ENCODE measurements around the gene BNIPL. TPM values are rescaled to one million over a fixed set of nuclear protein-coding genes. Genes with fewer than 3 reads are reported as not detected.

BNIPL gene
- total RNA-seq, 1 donor from 2014 or later, result not detected

DNA sequence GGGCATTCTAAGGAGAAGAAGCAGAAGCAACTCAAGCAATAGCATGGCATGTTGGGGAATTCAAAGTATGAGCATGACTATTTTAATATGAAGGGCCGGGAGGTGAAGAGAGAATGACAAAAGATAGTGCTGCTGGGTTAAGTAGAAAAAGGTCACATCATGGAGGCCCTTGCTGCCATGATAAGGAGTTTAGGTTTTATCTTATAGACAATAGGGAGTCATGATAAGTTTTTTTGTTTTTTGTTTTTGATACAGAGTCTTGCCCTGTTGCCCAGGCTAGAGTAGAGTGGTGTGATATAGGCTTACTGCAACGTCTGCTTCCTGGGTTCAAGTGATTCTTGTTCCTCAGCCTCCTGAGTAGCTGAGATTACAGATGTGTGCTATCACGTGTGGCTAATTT, 3.1 kb downstream of the BNIPL start:
- Histone ChIP-seq H3K27me3 (no peaks in the 10 kb centered on the region), H3K9me3 (no peaks in the 10 kb centered on the region), H3K27ac (no peak overlapping the region), H3K4me1 (no peaks in the 10 kb centered on the region), H3K36me3 (peaks cover 0 to 11% of the 10 kb centered on the region in 2 donors), H3K4me3 (no peak overlapping the region)
- intact Hi-C loops (cut with DNase I), result no loop called here
- DNase-seq (ENCODE audit: low spot score in 2 of 2), result no peak
- TF ChIP-seq, protein P1, sequence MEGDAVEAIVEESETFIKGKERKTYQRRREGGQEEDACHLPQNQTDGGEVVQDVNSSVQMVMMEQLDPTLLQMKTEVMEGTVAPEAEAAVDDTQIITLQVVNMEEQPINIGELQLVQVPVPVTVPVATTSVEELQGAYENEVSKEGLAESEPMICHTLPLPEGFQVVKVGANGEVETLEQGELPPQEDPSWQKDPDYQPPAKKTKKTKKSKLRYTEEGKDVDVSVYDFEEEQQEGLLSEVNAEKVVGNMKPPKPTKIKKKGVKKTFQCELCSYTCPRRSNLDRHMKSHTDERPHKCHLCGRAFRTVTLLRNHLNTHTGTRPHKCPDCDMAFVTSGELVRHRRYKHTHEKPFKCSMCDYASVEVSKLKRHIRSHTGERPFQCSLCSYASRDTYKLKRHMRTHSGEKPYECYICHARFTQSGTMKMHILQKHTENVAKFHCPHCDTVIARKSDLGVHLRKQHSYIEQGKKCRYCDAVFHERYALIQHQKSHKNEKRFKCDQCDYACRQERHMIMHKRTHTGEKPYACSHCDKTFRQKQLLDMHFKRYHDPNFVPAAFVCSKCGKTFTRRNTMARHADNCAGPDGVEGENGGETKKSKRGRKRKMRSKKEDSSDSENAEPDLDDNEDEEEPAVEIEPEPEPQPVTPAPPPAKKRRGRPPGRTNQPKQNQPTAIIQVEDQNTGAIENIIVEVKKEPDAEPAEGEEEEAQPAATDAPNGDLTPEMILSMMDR (IDR thresholded peaks at IDR 0.05), result no peak

DNA sequence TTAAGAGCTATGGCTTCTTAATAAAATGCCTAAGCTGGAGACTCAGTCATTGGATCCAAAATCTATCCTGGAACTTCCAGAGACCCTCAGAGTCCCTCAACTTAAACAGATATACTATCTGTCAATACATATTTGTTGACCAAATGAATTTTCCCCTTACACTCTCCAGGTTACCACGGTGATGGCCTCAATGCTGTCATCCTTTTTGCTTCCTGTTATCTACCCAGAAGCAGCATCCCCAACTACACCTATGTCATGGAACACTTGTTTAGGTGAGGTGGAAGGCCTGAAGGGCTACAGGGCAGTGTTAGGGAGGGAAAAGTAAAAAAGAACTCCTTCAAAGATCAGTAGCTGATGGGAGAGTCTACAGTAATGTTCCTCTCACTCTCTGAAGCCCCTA, 6.8 kb downstream of the BNIPL start:
- H3K9me3 ChIP-seq, result no peaks in the 10 kb centered on the region
- TF ChIP-seq, protein P1 (IDR thresholded peaks at IDR 0.05), result no peak
- H3K4me3 ChIP-seq, result no peak overlapping the region
- H3K36me3 ChIP-seq, result no peaks in the 10 kb centered on the region
- no peak for DNase-seq (ENCODE audit: low spot score in 2 of 2)
- H3K27me3 ChIP-seq, result no peaks in the 10 kb centered on the region
- no peaks in the 10 kb centered on the region for H3K4me1 ChIP-seq
- no peak overlapping the region for H3K27ac ChIP-seq
- intact Hi-C loops (cut with DNase I), result no loop called here

DNA sequence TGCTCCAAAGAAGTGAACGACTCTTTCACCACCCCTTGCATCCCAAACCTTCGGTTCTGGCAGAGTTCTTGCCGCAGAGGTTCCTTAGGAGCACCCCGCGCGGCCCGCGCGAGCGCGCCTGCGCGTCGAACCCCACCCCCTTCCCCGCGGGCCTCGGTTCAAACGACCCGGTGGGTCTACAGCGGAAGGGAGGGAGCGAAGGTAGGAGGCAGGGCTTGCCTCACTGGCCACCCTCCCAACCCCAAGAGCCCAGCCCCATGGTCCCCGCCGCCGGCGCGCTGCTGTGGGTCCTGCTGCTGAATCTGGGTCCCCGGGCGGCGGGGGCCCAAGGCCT, 11.2 kb downstream of the BNIPL start, which contains the start of gene C1orf56:
C1orf56 (plus strand) TSS at position 161 of the 334 bp plus-strand sequence; CDS start at position 258, 97 bp downstream.
- TF ChIP-seq, protein P1 (IDR thresholded peaks at IDR 0.05), result no peak
- Histone ChIP-seq H3K27ac (peak within 1 kb of the TSS; percentile 76 to 88), H3K36me3 (peaks cover 9 to 11% of the 10 kb centered on the region in 2 donors), H3K4me3 (peak within 1 kb of the TSS; percentile 77 to 79), H3K4me1 (no peaks in the 10 kb centered on the region), H3K27me3 (no peaks in the 10 kb centered on the region), H3K9me3 (no peaks in the 10 kb centered on the region)
- peak in 1 of 2 donors; percentile 81 for DNase-seq (ENCODE audit: low spot score in 2 of 2)
- intact Hi-C loops (cut with DNase I), result no loop called here

DNA sequence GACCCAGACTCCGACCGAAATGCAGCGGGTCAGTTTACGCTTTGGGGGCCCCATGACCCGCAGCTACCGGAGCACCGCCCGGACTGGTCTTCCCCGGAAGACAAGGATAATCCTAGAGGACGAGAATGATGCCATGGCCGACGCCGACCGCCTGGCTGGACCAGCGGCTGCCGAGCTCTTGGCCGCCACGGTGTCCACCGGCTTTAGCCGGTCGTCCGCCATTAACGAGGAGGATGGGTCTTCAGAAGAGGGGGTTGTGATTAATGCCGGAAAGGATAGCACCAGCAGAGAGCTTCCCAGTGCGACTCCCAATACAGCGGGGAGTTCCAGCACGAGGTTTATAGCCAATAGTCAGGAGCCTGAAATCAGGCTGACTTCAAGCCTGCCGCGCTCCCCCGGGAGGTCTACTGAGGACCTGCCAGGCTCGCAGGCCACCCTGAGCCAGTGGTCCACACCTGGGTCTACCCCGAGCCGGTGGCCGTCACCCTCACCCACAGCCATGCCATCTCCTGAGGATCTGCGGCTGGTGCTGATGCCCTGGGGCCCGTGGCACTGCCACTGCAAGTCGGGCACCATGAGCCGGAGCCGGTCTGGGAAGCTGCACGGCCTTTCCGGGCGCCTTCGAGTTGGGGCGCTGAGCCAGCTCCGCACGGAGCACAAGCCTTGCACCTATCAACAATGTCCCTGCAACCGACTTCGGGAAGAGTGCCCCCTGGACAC, 11.7 kb downstream of the BNIPL start:
- Histone ChIP-seq H3K9me3 (no peaks in the 10 kb centered on the region), H3K36me3 (peaks cover 15 to 16% of the 10 kb centered on the region in 2 donors), H3K4me1 (no peaks in the 10 kb centered on the region), H3K27ac (peak overlapping the region; percentile 76 to 88), H3K27me3 (no peaks in the 10 kb centered on the region), H3K4me3 (peak overlapping the region; percentile 77 to 79)
- peak in 1 of 2 donors; percentile 85 for DNase-seq (ENCODE audit: low spot score in 2 of 2)
- intact Hi-C loops (cut with DNase I), result no loop called here
- TF ChIP-seq, protein P1 (IDR thresholded peaks at IDR 0.05), result peak; percentile 50 to 64 (median 54)

DNA sequence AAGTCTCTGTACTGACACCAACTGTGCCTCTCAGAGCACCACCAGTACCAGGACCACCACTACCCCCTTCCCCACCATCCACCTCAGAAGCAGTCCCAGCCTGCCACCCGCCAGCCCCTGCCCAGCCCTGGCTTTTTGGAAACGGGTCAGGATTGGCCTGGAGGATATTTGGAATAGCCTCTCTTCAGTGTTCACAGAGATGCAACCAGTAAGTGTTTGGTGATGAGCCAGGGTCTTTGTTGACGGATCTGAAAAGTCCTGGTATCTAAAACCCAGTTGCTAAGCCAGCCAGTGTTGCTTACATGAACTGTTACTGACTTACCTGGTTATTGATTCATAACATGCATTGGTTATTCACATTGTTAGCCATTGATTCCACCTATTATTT, 12.3 kb downstream of the BNIPL start:
- H3K9me3 ChIP-seq, result no peaks in the 10 kb centered on the region
- TF ChIP-seq, protein P1 (IDR thresholded peaks at IDR 0.05), result no peak
- no peaks in the 10 kb centered on the region for H3K4me1 ChIP-seq
- H3K27ac ChIP-seq, result peak overlapping the region; percentile 76 to 88
- no peaks in the 10 kb centered on the region for H3K27me3 ChIP-seq
- peaks cover 20 to 22% of the 10 kb centered on the region in 2 donors for H3K36me3 ChIP-seq
- peak overlapping the region; percentile 77 to 79 for H3K4me3 ChIP-seq
- intact Hi-C loops (cut with DNase I), result no loop called here
- DNase-seq (ENCODE audit: low spot score in 2 of 2), result no peak
